Activated B cell treated with CpG ODN at 0.5 μM for 24 hours (primary cell): Measurements from ENCODE around the gene TNIP3. TPM values are rescaled to one million over a fixed set of nuclear protein-coding genes. Genes with fewer than 3 reads are reported as not detected.
"Not testable (repeated sequence)": the region's sequence is repeated elsewhere in the genome, so short reads cannot be mapped to it uniquely, and the experiment has no call there.

Source experiments
- ATAC-seq: fragments of 200-7000 bp; cut with Tn5 transposase; one replicate; pipeline ENCODE4 v1.10.0; 2021; ENCODE audit warnings: low read depth, mild to moderate bottlenecking, moderate library complexity
- CTCF ChIA-PET: fragments of 350-600 bp; sonication (Branson Sonifier 250); formaldehyde crosslinking; loops from one replicate; lab custom pipeline; 2021; ENCODE audit warnings: antibody characterized with exemption; lab: Charles Lee
- POLR2A ChIA-PET: fragments of 350-600 bp; sonication (Branson Sonifier 250); formaldehyde crosslinking; loops from one replicate; lab custom pipeline; 2021; ENCODE audit warnings: antibody characterized with exemption; lab: Charles Lee
- DNase-seq: peaks from one replicate; pipeline ENCODE4 v3.0.0; 2022
- H3K27ac Mint-ChIP-seq: one replicate; pipeline ENCODE4 v1.8.0; 2020; ENCODE audit warnings: mixed read lengths
- H3K27me3 Mint-ChIP-seq: one replicate; pipeline ENCODE4 v1.8.0; 2021; ENCODE audit warnings: mixed read lengths
- H3K36me3 Mint-ChIP-seq: one replicate; pipeline ENCODE4 v1.8.0; 2021; ENCODE audit warnings: low read depth, mixed read lengths
- H3K4me1 Mint-ChIP-seq: one replicate; pipeline ENCODE4 v1.8.0; 2021; ENCODE audit warnings: mixed read lengths
- H3K4me3 Mint-ChIP-seq: one replicate; pipeline ENCODE4 v1.8.0; 2020; ENCODE audit warnings: mild to moderate bottlenecking, mixed read lengths
- H3K9me3 Mint-ChIP-seq: one replicate; pipeline ENCODE4 v1.8.0; 2020; ENCODE audit warnings: mixed read lengths
- intact Hi-C: fragments of 100-400 bp; cut with micrococcal nuclease; formaldehyde crosslinking; loops from one replicate; pipeline ENCODE4 v1.15.1; 2024
- total RNA-seq: library from RNA; stranded (reverse); gene quantifications from 2 replicates; pipeline ENCODE4 v1.2.3, GENCODE V29; 2022
- TF ChIP-seq, protein P1 (sequence below): fragments of 200-600 bp; IDR thresholded peaks from one replicate; pipeline ENCODE4 v1.8.0; 2022; ENCODE audit warnings: antibody characterized with exemption, mild to moderate bottlenecking

Gene TNIP3, protein sequence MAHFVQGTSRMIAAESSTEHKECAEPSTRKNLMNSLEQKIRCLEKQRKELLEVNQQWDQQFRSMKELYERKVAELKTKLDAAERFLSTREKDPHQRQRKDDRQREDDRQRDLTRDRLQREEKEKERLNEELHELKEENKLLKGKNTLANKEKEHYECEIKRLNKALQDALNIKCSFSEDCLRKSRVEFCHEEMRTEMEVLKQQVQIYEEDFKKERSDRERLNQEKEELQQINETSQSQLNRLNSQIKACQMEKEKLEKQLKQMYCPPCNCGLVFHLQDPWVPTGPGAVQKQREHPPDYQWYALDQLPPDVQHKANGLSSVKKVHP
- 0.15 TPM in 1 of 2 replicates, not detected in the other for total RNA-seq

DNA sequence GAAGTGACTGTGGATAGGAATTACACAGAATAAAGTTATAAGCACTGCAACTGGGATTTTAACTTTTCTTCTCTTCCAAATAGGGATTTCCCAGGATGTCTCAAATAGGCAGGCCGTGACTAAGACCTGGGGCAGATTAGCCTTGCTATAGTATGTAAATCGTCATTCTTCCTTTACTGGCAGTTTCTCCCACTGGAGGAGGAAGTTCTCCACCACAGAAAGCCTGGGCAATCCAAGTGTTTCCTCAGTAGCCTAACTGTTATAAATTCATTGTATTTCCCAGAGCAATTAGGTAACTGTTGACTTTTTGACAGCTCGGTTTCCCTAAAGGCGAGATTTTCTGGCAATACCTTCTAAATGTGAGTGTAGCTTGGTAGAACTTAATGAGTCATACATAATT, at the start of gene TNIP3:
Gene TNIP3 (minus strand): TSS at position 31 of the 400 bp plus-strand sequence. CDS start 196 bp downstream, outside the sequence.
- intact Hi-C loops: no loop called here
- Mint-ChIP-seq H3K27ac (no peak within 1 kb of the TSS), H3K4me3 (no peak within 1 kb of the TSS), H3K27me3 (peaks cover 3% of the 10 kb centered on the region), H3K9me3 (no peaks in the 10 kb centered on the region), H3K36me3 (no peaks in the 10 kb centered on the region), H3K4me1 (no peaks in the 10 kb centered on the region)
- ATAC-seq (no peak), DNase-seq (no peak)
- ChIA-PET POLR2A (no interaction called here), CTCF (no interaction called here)
- TF ChIP-seq, protein P1, sequence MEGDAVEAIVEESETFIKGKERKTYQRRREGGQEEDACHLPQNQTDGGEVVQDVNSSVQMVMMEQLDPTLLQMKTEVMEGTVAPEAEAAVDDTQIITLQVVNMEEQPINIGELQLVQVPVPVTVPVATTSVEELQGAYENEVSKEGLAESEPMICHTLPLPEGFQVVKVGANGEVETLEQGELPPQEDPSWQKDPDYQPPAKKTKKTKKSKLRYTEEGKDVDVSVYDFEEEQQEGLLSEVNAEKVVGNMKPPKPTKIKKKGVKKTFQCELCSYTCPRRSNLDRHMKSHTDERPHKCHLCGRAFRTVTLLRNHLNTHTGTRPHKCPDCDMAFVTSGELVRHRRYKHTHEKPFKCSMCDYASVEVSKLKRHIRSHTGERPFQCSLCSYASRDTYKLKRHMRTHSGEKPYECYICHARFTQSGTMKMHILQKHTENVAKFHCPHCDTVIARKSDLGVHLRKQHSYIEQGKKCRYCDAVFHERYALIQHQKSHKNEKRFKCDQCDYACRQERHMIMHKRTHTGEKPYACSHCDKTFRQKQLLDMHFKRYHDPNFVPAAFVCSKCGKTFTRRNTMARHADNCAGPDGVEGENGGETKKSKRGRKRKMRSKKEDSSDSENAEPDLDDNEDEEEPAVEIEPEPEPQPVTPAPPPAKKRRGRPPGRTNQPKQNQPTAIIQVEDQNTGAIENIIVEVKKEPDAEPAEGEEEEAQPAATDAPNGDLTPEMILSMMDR: no peak

DNA sequence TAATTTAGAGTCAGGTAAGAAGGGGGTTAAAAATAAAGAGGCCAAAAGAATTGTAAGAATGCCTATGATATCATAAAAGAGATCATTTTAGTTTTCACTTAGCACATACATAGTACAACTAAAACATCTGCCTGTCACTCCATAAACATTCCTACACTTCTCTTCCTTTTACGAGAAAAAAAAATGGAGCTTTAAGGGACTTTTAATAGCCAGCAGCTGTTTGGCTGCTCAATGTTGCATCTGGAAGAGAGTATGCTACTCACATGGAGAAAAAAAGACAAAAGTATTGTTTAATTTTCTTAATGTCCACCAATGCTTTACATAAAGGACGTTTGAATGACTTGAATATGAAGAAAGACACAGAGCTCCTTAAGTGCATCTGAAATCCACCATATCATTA, 48.7 kb upstream of the TNIP3 start:
- TF ChIP-seq, protein P1: no peak
- CTCF ChIA-PET: no interaction called here
- Mint-ChIP-seq H3K4me3 (no peak overlapping the region), H3K4me1 (no peaks in the 10 kb centered on the region), H3K27ac (no peak overlapping the region), H3K27me3 (no peaks in the 10 kb centered on the region), H3K9me3 (no peaks in the 10 kb centered on the region), H3K36me3 (no peaks in the 10 kb centered on the region)
- no peak for ATAC-seq
- no peak for DNase-seq
- POLR2A ChIA-PET: no interaction called here
- intact Hi-C loops: no loop called here

DNA sequence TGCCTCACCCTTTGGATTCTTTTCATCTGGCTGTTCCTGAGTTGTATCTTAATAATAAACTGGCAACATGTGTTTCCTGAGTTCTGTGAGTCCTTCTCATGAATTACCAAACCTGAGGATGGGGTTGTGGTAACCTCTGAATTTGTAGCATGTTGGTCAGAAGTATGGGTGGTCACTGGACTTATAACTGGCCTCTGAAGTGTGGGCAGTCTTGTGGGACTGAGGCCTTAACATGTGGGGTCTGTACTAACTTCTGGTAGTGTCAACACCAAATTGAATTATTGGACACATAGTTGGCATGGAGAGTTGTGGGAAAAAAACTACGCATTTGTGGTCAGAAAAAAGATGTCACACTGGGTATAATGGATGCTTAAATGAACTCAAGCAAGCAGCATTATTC, 45.0 kb upstream of the TNIP3 start:
- POLR2A ChIA-PET: no interaction called here

DNA sequence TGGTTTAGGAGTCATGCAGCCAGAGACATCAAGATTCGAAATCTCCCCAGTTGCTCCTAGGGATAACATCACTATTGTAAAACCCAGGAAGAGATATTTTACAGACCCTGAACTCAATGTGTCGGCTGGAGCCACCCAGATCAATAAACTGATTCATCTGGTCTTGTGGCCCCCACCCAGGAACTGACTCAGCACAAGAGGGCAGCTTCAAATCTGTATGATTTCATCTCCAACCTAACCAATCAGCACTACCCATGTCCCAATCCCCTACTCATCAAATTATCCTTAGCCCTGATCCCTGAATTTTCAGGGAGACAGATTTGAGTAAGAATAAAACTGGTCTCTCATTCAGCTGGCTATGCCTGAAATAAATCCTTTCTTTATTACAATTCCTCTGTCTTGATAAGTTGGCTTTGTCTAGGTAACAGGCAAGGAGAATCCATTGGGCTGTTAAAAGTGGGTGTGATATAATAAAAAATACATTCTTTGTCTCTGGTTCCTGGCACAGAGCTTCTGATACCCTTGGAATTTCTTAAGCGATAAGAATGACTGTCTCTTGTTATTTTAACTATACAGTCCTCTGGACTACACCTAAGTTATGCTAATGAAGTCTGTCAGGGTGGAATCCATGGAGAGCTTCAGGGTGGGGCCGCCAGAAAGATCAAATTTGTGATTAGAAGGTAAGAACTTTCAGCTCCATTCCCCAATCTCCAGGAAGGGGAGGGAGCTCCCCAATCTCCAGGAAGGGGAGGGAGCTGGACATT, 44.3 kb upstream of the TNIP3 start:
- intact Hi-C loops: no loop called here
- DNase-seq (no peak), ATAC-seq (no peak)
- POLR2A ChIA-PET: no interaction called here
- Mint-ChIP-seq H3K27ac (no peak overlapping the region), H3K27me3 (no peaks in the 10 kb centered on the region), H3K36me3 (no peaks in the 10 kb centered on the region), H3K9me3 (peaks cover 15% of the 10 kb centered on the region), H3K4me3 (no peak overlapping the region), H3K4me1 (no peaks in the 10 kb centered on the region)
- CTCF ChIA-PET: no interaction called here
- TF ChIP-seq, protein P1: no peak

More for the DNA sequence above, 45.0 kb upstream of the TNIP3 start:
- CTCF ChIA-PET: no interaction called here
- Mint-ChIP-seq H3K36me3 (no peaks in the 10 kb centered on the region), H3K4me1 (no peaks in the 10 kb centered on the region), H3K27me3 (no peaks in the 10 kb centered on the region), H3K4me3 (no peak overlapping the region), H3K27ac (no peak overlapping the region), H3K9me3 (peaks cover 15% of the 10 kb centered on the region)
- no peak for ATAC-seq
- intact Hi-C loops: no loop called here
- no peak for DNase-seq
- TF ChIP-seq, protein P1: no peak

DNA sequence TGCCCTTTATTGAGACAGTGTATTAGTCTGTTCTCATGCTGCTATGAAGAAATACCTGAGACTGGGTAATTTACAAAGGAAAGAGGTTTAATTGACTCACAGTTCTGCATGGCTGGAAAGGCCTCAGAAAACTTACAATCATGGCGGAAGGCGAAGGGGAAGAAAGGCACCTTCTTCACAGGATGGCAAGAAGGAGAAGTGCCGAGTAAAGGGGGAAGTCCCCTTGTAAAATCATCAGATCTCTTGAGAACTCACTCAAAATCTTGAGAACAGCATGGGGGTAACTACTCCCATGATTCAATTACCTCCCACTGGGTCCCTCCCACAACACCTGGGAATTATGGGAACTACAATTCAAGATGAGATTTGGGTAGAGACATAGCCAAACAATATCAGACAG, 41.7 kb upstream of the TNIP3 start:
- intact Hi-C loops, H3K27me3 Mint-ChIP-seq, POLR2A ChIA-PET, H3K4me1 Mint-ChIP-seq, ATAC-seq, DNase-seq, H3K4me3 Mint-ChIP-seq, H3K27ac Mint-ChIP-seq, H3K36me3 Mint-ChIP-seq: not testable (repeated sequence)
- peaks cover 15% of the 10 kb centered on the region for H3K9me3 Mint-ChIP-seq
- CTCF ChIA-PET: interaction anchor here (0.5 kb wide), 1 partner anchor 68 kb away, joined by 3 read pairs; no protein-coding TSS in a partner anchor
